MM.1S (cell line): Measurements from ENCODE around the gene ASXL1.

ENCODE experiments used
- DNase-seq: peaks from one replicate; pipeline ENCODE4 v3.0.0-alpha.2; 2015
- H2AFZ ChIP-seq: fragments of 300-600 bp; sonication (generic); 2 replicates; pipeline ENCODE4 v1.6.0; 2016; ENCODE audit warnings: antibody characterized with exemption, low read length
- H3F3A ChIP-seq: fragments of 300-600 bp; sonication (generic); 2 replicates; pipeline ENCODE4 v1.6.1; 2016; ENCODE audit warnings: mild to moderate bottlenecking, antibody characterized with exemption, low read length, moderate library complexity, mixed read lengths; ENCODE audit not compliant: insufficient read depth
- H3K27ac ChIP-seq: fragments of 300-600 bp; sonication (generic); 2 replicates; pipeline ENCODE4 v1.5.1; 2016; ENCODE audit warnings: mild to moderate bottlenecking, low read length
- H3K27me3 ChIP-seq: fragments of 300-600 bp; sonication (generic); replicated peaks from 2 replicates; pipeline ENCODE4 v1.6.0; 2016; ENCODE audit warnings: low read length; ENCODE audit not compliant: insufficient read depth
- H3K36me3 ChIP-seq: fragments of 300-600 bp; sonication (generic); replicated peaks from 2 replicates; pipeline ENCODE4 v1.6.1; 2016; ENCODE audit warnings: mild to moderate bottlenecking, low read length, mixed read lengths; ENCODE audit not compliant: insufficient read depth
- H3K4me1 ChIP-seq: fragments of 300-600 bp; sonication (generic); 2 replicates; pipeline ENCODE4 v1.6.1; 2016; ENCODE audit warnings: low read length, mixed read lengths
- H3K4me2 ChIP-seq: fragments of 300-600 bp; sonication (generic); 2 replicates; pipeline ENCODE4 v1.6.0; 2016; ENCODE audit warnings: low read depth, low read length
- H3K4me3 ChIP-seq: fragments of 300-600 bp; sonication (generic); 2 replicates; pipeline ENCODE4 v1.5.1; 2016; ENCODE audit warnings: low read length, mixed read lengths
- H3K79me2 ChIP-seq: fragments of 300-600 bp; sonication (generic); 2 replicates; pipeline ENCODE4 v1.6.1; 2016; ENCODE audit warnings: mixed run types, low read length, mixed read lengths
- H3K9ac ChIP-seq: fragments of 300-600 bp; sonication (generic); 2 replicates; pipeline ENCODE4 v1.6.1; 2016; ENCODE audit warnings: low read length, mixed read lengths
- H3K9me2 ChIP-seq: fragments of 300-600 bp; sonication (generic); replicated peaks from 2 replicates; pipeline ENCODE4 v1.6.1; 2016; ENCODE audit warnings: mild to moderate bottlenecking, low read length, mixed read lengths; ENCODE audit not compliant: insufficient read depth
- H3K9me3 ChIP-seq: fragments of 300-600 bp; sonication (generic); replicated peaks from 2 replicates; pipeline ENCODE4 v1.6.1; 2016; ENCODE audit warnings: mild to moderate bottlenecking, low read length, mixed read lengths; ENCODE audit not compliant: insufficient read depth
- H4K20me1 ChIP-seq: fragments of 300-600 bp; sonication (generic); 2 replicates; pipeline ENCODE4 v1.6.1; 2016; ENCODE audit warnings: mild to moderate bottlenecking, low read length, moderate library complexity, mixed read lengths; ENCODE audit not compliant: insufficient read depth
- EZH2 ChIP-seq: fragments of 300-600 bp; sonication (generic); optimal IDR thresholded peaks from 2 replicates; pipeline ENCODE3; 2017; ENCODE audit warnings: low read depth, mild to moderate bottlenecking, antibody characterized with exemption, low read length, mixed read lengths
- EZH2phosphoT487 ChIP-seq: fragments of 300-600 bp; sonication (generic); IDR thresholded peaks from 2 replicates; pipeline ENCODE4 v1.6.1; 2018; ENCODE audit warnings: antibody characterized with exemption, low read length
- TF ChIP-seq, protein P1 (sequence below): fragments of 300-600 bp; sonication (generic); IDR thresholded peaks from 2 replicates; pipeline ENCODE4 v1.5.1; 2016; ENCODE audit warnings: antibody characterized with exemption, low read length, mixed read lengths

ASXL1 gene

DNA sequence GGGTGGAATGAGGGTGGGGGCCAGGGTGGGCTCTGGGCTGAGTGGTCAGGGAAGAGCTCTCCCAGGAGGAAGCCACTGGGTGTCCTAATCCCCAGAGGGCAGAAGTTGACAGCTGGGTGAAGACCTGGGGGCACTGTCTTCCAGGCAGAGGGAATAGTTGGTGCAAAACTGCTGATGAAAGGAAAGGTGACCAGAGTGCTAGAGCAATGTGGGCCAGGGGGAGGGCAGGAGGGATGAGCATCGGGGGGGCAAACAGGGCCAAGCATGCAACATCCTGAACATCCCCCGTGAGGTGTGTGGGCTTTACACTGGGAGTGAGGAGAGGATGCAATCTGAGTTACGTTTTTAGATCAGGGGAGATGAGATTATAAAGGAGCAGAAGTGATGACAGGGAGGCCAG, 129.2 kb downstream of the ASXL1 start:
- Histone ChIP-seq H2AFZ (no peak overlapping the region), H3K9me3 (no peaks in the 10 kb centered on the region), H3K4me1 (peaks cover 6% of the 10 kb centered on the region; the same call in 1 of the 2 replicates), H4K20me1 (no peaks in the 10 kb centered on the region), H3K36me3 (no peaks in the 10 kb centered on the region), H3F3A (peaks cover 12% of the 10 kb centered on the region), H3K9me2 (no peaks in the 10 kb centered on the region), H3K4me2 (no peak overlapping the region), H3K79me2 (no peaks in the 10 kb centered on the region), H3K27me3 (no peaks in the 10 kb centered on the region), H3K27ac (no peak overlapping the region), H3K9ac (no peak overlapping the region), H3K4me3 (no peak overlapping the region)
- TF ChIP-seq EZH2phosphoT487, result no peak
- TF ChIP-seq EZH2, result no peak
- TF ChIP-seq, protein P1, sequence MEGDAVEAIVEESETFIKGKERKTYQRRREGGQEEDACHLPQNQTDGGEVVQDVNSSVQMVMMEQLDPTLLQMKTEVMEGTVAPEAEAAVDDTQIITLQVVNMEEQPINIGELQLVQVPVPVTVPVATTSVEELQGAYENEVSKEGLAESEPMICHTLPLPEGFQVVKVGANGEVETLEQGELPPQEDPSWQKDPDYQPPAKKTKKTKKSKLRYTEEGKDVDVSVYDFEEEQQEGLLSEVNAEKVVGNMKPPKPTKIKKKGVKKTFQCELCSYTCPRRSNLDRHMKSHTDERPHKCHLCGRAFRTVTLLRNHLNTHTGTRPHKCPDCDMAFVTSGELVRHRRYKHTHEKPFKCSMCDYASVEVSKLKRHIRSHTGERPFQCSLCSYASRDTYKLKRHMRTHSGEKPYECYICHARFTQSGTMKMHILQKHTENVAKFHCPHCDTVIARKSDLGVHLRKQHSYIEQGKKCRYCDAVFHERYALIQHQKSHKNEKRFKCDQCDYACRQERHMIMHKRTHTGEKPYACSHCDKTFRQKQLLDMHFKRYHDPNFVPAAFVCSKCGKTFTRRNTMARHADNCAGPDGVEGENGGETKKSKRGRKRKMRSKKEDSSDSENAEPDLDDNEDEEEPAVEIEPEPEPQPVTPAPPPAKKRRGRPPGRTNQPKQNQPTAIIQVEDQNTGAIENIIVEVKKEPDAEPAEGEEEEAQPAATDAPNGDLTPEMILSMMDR, result no peak
- DNase-seq, result no peak

DNA sequence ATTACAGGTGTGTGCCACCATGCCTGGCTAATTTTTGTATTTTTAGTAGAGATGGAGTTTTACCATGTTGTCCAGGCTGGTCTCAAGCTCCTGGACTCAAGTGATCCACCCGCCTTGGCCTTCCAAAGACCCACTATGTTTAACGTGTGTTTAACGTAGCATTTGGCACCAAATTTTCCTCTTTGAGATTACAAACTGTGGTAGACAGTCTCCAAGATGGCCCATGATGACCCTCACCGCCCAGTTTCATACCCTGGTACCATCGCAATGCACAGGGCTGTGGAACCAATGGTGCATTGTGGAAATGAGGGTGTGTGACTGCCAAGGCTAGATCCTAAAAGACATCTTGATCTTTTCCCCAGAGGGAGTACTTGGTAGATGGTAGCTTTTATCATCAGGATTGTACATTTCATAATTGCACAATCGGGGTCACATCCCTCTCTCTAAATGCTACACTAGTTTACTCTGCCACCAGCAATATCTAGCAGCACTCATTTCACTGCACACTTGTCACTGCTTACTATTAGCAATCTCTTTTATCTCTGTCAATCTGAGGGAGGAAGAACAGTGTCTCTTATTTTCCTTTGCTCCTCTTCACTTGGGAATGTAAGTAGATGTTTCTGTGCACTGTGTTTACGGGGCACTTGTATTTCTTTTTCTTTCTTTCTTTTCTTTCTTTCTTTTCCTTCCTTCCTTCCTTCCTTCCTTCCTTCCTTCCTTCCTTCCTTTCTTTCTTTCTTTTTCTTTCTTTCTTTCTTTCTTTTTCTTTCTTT, 130.1 kb downstream of the ASXL1 start:
- no peaks in the 10 kb centered on the region for H3K27me3 ChIP-seq
- DNase-seq, result no peak
- H3F3A ChIP-seq, result peaks cover 12% of the 10 kb centered on the region
- TF ChIP-seq, protein P1, result no peak
- TF ChIP-seq EZH2phosphoT487 (no peak), EZH2 (no peak)
- no peak overlapping the region for H3K4me2 ChIP-seq
- no peaks in the 10 kb centered on the region for H4K20me1 ChIP-seq
- no peaks in the 10 kb centered on the region for H3K9me2 ChIP-seq
- H3K27ac ChIP-seq, result no peak overlapping the region
- no peak overlapping the region for H3K4me3 ChIP-seq
- no peak overlapping the region for H2AFZ ChIP-seq
- no peaks in the 10 kb centered on the region for H3K9me3 ChIP-seq
- H3K4me1 ChIP-seq, result peaks cover 6% of the 10 kb centered on the region; the same call in 1 of the 2 replicates
- no peak overlapping the region for H3K9ac ChIP-seq
- no peaks in the 10 kb centered on the region for H3K79me2 ChIP-seq
- no peaks in the 10 kb centered on the region for H3K36me3 ChIP-seq
